Activated CD8-positive, alpha-beta T cell treated with anti-CD3 and anti-CD28 coated beads for 36 hours (primary cell): ENCODE results near the gene ENPP3. TPM values are rescaled to one million over a fixed set of nuclear protein-coding genes. Genes with fewer than 3 reads are reported as not detected.

ENCODE experiments used
- ATAC-seq: fragments of 200-7000 bp; cut with Tn5 transposase; one replicate; pipeline ENCODE4 v1.10.0; 2021; ENCODE audit warnings: mild to moderate bottlenecking, moderate library complexity
- CTCF ChIA-PET: fragments of 350-600 bp; sonication (Branson Sonifier 250); formaldehyde crosslinking; loops from one replicate; lab custom pipeline; 2021; ENCODE audit warnings: antibody characterized with exemption; lab: Charles Lee
- POLR2A ChIA-PET: fragments of 350-600 bp; sonication (Branson Sonifier 250); formaldehyde crosslinking; loops from one replicate; lab custom pipeline; 2021; ENCODE audit warnings: antibody characterized with exemption; lab: Charles Lee
- DNase-seq: peaks from one replicate; pipeline ENCODE4 v3.0.0-alpha.2; 2020
- H3K27ac Mint-ChIP-seq: one replicate; pipeline ENCODE4 v1.8.0; 2021; ENCODE audit warnings: mild to moderate bottlenecking, mixed read lengths
- H3K27me3 Mint-ChIP-seq: one replicate; pipeline ENCODE4 v1.8.0; 2021; ENCODE audit warnings: mixed read lengths
- H3K36me3 Mint-ChIP-seq: one replicate; pipeline ENCODE4 v1.8.0; 2021; ENCODE audit warnings: low read depth, mixed read lengths
- H3K4me1 Mint-ChIP-seq: one replicate; pipeline ENCODE4 v1.8.0; 2021; ENCODE audit warnings: low read depth, mixed read lengths
- H3K4me3 Mint-ChIP-seq: one replicate; pipeline ENCODE4 v1.8.0; 2021; ENCODE audit warnings: mild to moderate bottlenecking, moderate library complexity, mixed read lengths
- H3K9me3 Mint-ChIP-seq: one replicate; pipeline ENCODE4 v1.8.0; 2021; ENCODE audit warnings: mixed read lengths
- CTCF ChIP-seq: fragments of 200-600 bp; IDR thresholded peaks from one replicate; pipeline ENCODE4 v1.8.0; 2022; ENCODE audit warnings: antibody characterized with exemption, mild to moderate bottlenecking
- intact Hi-C: fragments of 100-400 bp; cut with micrococcal nuclease; formaldehyde crosslinking; loops from one replicate; pipeline ENCODE4 v1.10.0; 2022
- total RNA-seq, 2 experiments: library from RNA; stranded (reverse); gene quantifications; one replicate each; pipeline ENCODE4 v1.2.3, GENCODE V29; 2021

Gene ENPP3
- total RNA-seq, 2 experiments from 2014 or later: 0.49 to 0.79 TPM

- H3K4me3 Mint-ChIP-seq: no peak overlapping the region
- POLR2A ChIA-PET: interaction anchor here (0.7 kb wide), 1 partner anchor 32 kb away, joined by 3 read pairs; no protein-coding TSS in a partner anchor
Observed at GRCh38 chr6:131761060-131761761, 124.1 kb downstream of the ENPP3 start.

GRCh38 chr6:131761762-131762067 is 124.6 kb downstream of the ENPP3 start:
- no peaks in the 10 kb centered on the region for H3K9me3 Mint-ChIP-seq
- TF ChIP-seq CTCF: no peak
- ATAC-seq (no peak), DNase-seq (no peak)
- peaks cover 18% of the 10 kb centered on the region for H3K27me3 Mint-ChIP-seq
- intact Hi-C loops: no loop called here
- H3K4me1 Mint-ChIP-seq: no peaks in the 10 kb centered on the region
- ChIA-PET CTCF (no interaction called here), POLR2A (no interaction called here)
- no peak overlapping the region for H3K4me3 Mint-ChIP-seq
- no peak overlapping the region for H3K27ac Mint-ChIP-seq
- no peaks in the 10 kb centered on the region for H3K36me3 Mint-ChIP-seq

More at GRCh38 chr6:131761060-131761761, 124.1 kb downstream of the ENPP3 start:
- CTCF ChIA-PET: no interaction called here
- no peak for TF ChIP-seq CTCF
- no peaks in the 10 kb centered on the region for H3K4me1 Mint-ChIP-seq
- peaks cover 19% of the 10 kb centered on the region for H3K27me3 Mint-ChIP-seq
- intact Hi-C loops: no loop called here
- no peak overlapping the region for H3K27ac Mint-ChIP-seq
- DNase-seq (no peak), ATAC-seq (no peak)
- H3K9me3 Mint-ChIP-seq: no peaks in the 10 kb centered on the region
- H3K36me3 Mint-ChIP-seq: no peaks in the 10 kb centered on the region

- no peak for TF ChIP-seq CTCF
- ATAC-seq (no peak), DNase-seq (no peak)
- H3K9me3 Mint-ChIP-seq: no peaks in the 10 kb centered on the region
- peaks cover 18% of the 10 kb centered on the region for H3K27me3 Mint-ChIP-seq
- no peaks in the 10 kb centered on the region for H3K36me3 Mint-ChIP-seq
- intact Hi-C loops: no loop called here
- no peaks in the 10 kb centered on the region for H3K4me1 Mint-ChIP-seq
- POLR2A ChIA-PET: no interaction called here
- no peak overlapping the region for H3K27ac Mint-ChIP-seq
- H3K4me3 Mint-ChIP-seq: no peak overlapping the region
- CTCF ChIA-PET: interaction anchor here (0.5 to 1.0 kb wide), 2 partner anchors 147 to 997 kb away, joined by 3 read pairs; no protein-coding TSS in a partner anchor
Observed at GRCh38 chr6:131762984-131763383, 125.9 kb downstream of the ENPP3 start.

- Mint-ChIP-seq H3K36me3 (no peaks in the 10 kb centered on the region), H3K27ac (no peak overlapping the region), H3K4me3 (no peak overlapping the region), H3K4me1 (no peaks in the 10 kb centered on the region), H3K27me3 (peaks cover 14% of the 10 kb centered on the region), H3K9me3 (no peaks in the 10 kb centered on the region)
- CTCF ChIA-PET: interaction anchor here (1.0 kb wide), 1 partner anchor 146 kb away, joined by 3 read pairs; no protein-coding TSS in a partner anchor
- POLR2A ChIA-PET: interaction anchor here (0.6 kb wide), 1 partner anchor 708 kb away, joined by 3 read pairs; no protein-coding TSS in a partner anchor
- TF ChIP-seq CTCF: no peak
- DNase-seq: no peak
- intact Hi-C loops: no loop called here
- no peak for ATAC-seq
Observed at GRCh38 chr6:131763749-131764148, 126.6 kb downstream of the ENPP3 start.

GRCh38 chr6:131764350-131764749 is 127.2 kb downstream of the ENPP3 start:
- Mint-ChIP-seq H3K27me3 (peaks cover 14% of the 10 kb centered on the region), H3K4me1 (no peaks in the 10 kb centered on the region), H3K9me3 (no peaks in the 10 kb centered on the region), H3K27ac (no peak overlapping the region), H3K36me3 (no peaks in the 10 kb centered on the region), H3K4me3 (no peak overlapping the region)
- ChIA-PET CTCF (no interaction called here), POLR2A (no interaction called here)
- ATAC-seq (no peak), DNase-seq (no peak)
- intact Hi-C loops: no loop called here
- no peak for TF ChIP-seq CTCF
